ENCODE results near the gene DOCK6.

Gene DOCK6

GRCh38 chr19:11274533-11275086 lies 12.3 kb upstream of the DOCK6 start:
- DNase-seq = no peak

GRCh38 chr19:11273989-11274388 lies 11.7 kb upstream of the DOCK6 start:
- no peak for DNase-seq

- DNase-seq = no peak
Measured at GRCh38 chr19:11273296-11273695, 11.0 kb upstream of the DOCK6 start.

GRCh38 chr19:11269408-11269807 lies 7.1 kb upstream of the DOCK6 start:
- no peak for DNase-seq

- no peak for DNase-seq
Measured at GRCh38 chr19:11268783-11269267, 6.5 kb upstream of the DOCK6 start.

GRCh38 chr19:11267316-11268085 lies 5.2 kb upstream of the DOCK6 start:
- no peak for DNase-seq

- DNase-seq = no peak
Measured at GRCh38 chr19:11265785-11266236, 3.5 kb upstream of the DOCK6 start.

DNA sequence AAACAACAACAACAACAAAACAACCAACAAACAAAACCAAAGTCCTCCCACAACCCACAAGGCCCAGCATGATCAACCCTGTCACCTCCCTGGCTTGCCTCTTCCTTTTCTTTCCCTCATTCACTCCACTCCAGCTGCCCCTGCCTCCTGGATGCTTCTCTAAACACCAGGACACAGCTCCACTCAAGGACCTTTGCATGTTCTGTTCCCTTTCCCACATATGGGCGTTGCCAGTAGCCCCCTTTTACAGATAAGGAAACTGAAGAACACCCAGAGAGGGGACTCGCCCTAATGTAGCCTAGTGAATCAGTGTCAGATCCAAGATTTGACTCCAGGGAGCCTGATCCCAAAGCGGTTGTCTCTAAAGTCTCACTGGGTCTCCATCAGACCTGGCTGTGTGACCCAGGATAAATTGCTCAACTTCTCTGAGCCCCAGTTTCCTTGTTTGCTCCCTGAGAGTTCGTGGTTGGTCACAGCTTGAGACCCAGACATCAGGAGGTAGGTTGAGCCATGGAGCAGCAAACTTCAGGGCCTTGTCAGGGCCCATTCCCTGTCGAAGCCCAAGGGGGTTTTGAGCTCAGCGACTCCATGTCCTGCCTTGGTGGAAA lies 3.0 kb upstream of the DOCK6 start:
- no peak for DNase-seq

- DNase-seq = no peak
Measured at GRCh38 chr19:11264452-11265176, 2.3 kb upstream of the DOCK6 start.

GRCh38 chr19:11263726-11264125 lies 1.4 kb upstream of the DOCK6 start:
- DNase-seq = no peak

DNA sequence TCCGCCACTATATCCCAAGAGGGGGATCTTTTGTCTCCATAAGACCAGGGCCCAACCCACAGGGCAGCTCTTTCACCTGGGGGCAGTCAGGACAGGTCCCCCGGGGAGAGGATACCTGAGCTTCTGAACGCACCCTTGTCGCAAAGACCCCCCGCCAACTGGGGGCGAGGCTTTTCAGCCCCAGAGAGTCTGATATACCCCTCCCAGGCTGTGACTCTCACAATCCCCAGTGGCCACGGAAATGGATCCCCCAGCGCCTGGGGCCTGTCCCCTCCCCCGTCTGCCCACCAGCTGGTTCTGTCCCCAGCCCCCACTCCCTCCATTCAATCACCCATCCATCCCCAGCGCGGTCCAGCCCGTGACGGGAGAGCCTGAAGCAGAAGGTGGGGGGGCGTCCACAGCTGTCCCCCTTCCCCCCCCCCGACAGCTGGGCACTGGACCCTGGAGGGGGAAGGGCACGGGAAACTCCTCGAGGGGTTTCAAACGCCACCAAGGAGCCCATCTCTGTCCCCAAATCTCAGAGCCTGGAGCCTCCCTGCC lies 823 bp downstream of the DOCK6 start:
- DNase-seq = no peak

DNA sequence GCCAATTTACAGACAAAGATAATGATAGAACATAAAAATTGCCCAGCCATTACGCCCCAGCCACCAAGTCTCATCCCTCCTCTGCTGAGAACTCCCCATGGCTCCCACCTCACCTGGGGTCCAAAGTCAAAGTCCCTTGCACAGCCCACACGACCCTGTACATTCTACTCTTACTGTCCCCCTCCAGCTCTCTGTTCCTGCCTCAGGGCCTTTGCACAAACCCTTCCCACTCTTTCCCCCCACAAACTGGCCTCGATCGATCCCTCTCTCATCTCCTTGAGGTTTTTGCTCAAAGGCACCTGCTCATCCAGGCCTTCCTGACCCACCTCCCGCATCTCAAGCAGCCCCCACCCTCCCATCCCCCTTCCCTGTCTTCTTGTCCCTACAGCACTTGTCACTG lies 1.3 kb downstream of the DOCK6 start:
- DNase-seq = no peak

- DNase-seq = no peak
Measured at GRCh38 chr19:11257846-11258380, 4.4 kb downstream of the DOCK6 start.

DNA sequence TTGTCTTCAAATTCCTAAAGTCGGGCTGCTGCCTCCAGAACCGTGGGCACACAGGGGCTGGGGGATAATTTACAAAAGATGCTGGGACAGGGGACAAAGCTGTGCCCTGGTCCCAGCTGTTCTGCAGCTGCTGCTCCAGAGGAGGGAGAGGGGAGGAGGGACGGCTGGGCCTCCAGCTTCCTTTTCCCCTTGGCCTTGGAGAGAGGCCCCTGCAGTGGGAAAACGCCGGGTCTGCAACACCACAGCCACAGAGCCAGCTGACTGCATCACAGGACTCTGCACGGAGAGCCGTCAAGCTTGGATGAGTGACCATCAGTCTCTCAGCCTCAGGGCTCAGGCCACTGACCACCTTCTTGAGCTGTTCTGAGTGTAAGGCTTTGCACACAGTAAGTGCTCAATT lies 6.1 kb downstream of the DOCK6 start:
- DNase-seq = no peak

DNA sequence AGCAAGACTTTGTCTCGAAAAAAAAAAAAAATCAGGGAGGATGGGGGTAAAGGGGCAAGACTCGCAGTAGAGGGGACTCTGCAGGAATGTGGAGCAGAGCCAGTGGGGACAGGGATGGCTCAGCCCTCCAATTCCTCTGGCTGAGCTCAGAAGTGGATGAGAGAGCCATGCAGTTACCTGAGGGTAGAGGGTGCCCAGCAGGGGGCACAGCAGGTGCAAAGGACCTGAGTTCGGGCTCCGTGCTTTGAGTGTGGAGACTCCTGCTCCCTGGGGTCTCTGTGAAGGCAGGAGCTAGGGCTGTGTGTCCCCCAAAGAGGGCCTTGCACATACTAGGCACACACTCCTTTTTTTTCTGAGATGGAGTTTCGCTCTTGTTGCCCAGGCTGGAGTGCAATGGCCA lies 7.7 kb downstream of the DOCK6 start:
- DNase-seq = no peak

DNA sequence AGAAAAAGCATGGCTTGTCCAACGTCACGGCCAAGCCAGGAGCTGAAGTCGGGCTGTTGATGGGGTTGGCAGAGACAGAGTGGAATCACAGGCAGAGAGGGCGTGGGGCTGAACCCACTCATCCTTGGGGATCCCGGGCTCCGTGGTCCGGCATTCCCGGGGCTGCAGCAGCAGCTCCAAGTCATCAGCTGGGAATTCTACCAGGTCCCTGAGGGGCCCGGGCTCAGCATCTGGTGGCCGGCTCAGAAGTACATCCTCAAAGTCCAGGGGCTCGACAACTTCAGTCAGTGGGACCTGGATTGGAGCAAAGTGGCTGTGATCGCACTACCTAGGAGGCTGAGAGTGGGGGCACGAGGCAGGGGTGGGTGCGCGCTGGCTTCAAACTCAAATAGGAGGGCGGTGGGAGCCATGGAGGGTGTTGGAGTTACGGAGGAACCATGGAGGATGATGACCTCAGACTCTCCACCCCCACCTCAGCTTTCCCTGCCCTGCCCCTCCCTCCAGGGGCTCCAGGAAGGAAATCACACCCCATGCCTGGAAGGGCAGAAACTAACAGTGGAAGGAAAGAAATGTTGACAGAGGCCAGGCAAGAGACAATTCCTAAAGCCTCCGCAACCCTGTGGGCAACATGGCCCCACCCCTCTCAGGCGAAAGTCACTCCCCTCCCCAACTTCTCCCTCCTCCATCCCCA lies 9.5 kb downstream of the DOCK6 start:
- no peak for DNase-seq

- no peak for DNase-seq
Measured at GRCh38 chr19:11251650-11252314, 10.5 kb downstream of the DOCK6 start.

- no peak for DNase-seq
Measured at GRCh38 chr19:11251217-11251616, 11.1 kb downstream of the DOCK6 start.

DNA sequence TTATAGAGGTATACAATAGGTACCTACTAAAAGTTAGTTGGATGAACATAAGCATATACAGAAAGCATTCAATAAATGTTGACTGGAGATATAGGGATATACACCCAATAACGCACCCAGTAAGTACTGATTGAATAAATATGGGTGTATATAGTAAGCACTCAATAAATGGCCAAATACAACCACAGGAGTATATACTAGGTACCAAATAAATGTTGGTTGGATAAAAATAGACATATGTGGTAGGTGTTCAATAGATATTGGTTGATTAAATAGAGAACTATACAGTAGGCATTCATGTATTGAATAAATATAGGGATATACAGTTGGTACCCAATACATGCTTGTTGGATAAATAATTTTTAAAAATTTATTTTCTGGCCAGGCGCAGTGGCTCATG lies 13.5 kb downstream of the DOCK6 start:
- no peak for DNase-seq

GRCh38 chr19:11247934-11248333 lies 14.4 kb downstream of the DOCK6 start:
- no peak for DNase-seq

GRCh38 chr19:11247391-11247790 lies 14.9 kb downstream of the DOCK6 start:
- DNase-seq = no peak

GRCh38 chr19:11246941-11247340 lies 15.4 kb downstream of the DOCK6 start:
- DNase-seq = no peak

Measured in NCI-H1694 (cell line).